ENCODE data around the gene SEPTIN14.
"Not testable (repeated sequence)": the region's sequence is repeated elsewhere in the genome, so short reads cannot be mapped to it uniquely, and the experiment has no call there.

The SEPTIN14 gene

GRCh38 chr7:55778631-55779030, 83.9 kb downstream of the SEPTIN14 start:
- no peak for DNase-seq

DNA sequence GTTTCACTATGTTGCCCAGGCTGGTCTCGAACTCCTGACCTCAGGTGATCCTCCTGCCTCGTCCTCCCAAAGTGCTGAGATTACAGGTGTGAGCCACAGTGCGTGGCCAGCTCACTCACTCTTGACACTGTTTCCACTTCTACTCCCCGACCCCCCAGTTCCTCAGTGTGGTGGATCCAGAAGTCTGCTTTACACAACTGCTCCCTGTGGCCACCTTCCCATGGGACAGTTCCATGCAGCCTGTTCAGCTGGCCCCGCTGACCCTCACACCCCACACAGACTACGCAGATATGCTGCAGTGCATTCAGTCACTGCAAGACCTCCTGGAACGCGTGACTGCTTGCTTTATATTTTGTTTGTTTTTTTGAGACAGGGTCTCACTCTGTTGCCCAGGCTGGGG, 86.4 kb downstream of the SEPTIN14 start:
- no peak for DNase-seq

GRCh38 chr7:55775051-55775420, 87.5 kb downstream of the SEPTIN14 start:
- DNase-seq = no peak

DNA sequence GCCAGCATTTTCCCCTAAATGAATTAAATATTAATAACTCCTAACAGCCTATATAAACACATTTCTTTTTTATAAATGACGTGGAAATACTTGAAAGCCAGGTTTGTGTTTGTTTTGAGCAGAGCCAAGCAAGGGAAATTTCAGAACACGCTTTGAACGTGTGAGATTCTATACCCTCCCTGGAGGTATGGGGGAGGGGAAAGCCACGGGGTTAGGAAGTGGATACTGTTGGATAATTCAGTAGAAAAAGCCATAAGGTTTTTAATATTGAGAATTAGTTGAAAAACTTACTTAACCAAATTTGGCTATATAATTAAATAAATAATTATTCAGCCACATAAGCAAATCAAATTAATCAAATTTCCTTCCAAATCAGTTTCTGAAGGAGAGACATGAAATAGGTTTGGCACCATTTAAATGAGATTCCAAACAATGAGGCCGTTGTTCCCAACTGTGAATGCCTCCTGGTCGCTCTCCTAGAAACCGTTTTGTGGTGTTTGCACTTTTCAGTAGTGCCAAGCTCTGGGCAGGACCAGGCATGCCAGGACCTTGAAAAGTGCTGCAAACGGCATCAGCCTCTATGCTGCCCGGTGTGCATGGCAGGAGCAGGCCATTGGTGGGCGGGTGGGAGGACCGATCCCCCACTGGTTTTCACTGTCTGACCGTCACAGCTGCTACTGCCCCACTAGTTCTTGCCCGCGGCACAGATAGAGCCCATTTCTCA, 88.1 kb downstream of the SEPTIN14 start:
- no peak for DNase-seq

GRCh38 chr7:55770778-55771177, 91.8 kb downstream of the SEPTIN14 start:
- no peak for DNase-seq

DNA sequence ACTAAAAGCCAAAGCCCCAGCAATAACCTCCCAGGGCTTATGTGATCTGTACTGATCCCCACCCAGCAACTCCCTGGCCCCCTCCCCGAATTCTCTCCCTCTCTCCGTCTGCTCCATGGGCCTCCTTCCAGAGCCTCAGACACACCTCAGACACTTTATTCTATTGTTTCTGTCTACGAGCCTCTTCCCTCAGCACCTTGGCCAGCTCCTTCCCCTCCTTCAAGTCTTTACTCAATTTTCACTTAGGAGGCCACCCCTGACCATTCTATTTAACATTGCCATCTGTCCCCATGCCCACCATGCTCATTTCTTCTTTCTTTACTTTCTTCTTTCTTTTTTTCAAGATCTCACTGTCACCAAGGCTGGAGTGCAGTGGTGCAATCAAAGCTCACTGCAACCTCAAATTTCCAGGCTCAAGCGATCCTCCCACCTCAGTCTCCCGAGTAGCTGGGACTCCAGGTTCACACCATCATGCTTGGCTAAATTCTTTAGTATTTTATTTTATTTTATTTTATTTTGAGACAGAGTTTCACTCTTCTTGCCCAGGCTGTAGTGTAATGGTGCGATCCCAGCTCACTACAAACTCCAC, 109.2 kb downstream of the SEPTIN14 start:
- not testable (repeated sequence) for DNase-seq

DNA sequence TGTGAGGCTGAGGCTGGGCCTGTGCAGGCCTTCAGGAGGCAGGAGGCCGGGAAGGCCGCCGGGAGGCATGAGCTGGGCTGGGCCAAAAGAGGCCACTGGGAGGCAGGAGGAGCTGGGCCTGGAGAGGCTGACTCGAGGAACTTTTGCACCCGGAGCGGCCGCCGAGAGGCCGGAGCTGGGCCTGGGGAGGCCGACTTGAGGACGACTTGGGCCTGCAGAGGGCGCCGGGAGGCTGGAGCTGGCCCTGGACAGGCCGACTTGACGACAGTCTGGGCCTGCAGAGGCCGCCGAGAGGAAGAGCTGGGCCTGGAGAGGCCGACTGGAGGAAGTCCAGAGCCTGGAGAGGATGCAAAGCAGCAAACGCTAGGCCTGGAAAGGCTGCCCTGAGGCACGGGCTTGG, 117.8 kb downstream of the SEPTIN14 start:
- DNase-seq = not testable (repeated sequence)

All from NCI-H2227 treated with DMSO at 0.1 percent for 48 hours (cell line).